Measurements from ENCODE around the gene CDK5RAP2. TPM values are rescaled to one million over a fixed set of nuclear protein-coding genes. Genes with fewer than 3 reads are reported as not detected.

The CDK5RAP2 gene
- total RNA-seq, 1 donor from 2014 or later: 18.7 TPM

- no peak for DNase-seq
Observed at GRCh38 chr9:120434532-120434931, 145.4 kb downstream of the CDK5RAP2 start.

DNA sequence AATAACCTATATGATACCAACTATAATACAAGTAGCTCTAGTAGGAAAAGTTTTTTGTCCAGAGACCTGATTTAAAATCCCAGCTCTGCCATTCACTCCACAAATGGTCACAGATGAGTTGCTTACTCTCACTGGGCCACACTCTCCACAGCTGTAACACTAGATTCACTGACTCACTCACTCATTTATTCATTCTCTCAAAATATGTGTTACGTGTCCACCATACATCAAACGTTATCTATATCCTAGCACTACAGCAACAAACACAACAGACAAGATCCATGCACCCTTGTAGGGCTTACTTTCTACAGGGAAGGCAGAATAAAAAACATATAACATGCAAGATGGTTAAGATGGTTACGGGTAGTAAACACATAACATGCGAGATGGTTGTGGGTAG, 146.3 kb downstream of the CDK5RAP2 start:
- no peak for DNase-seq

DNA sequence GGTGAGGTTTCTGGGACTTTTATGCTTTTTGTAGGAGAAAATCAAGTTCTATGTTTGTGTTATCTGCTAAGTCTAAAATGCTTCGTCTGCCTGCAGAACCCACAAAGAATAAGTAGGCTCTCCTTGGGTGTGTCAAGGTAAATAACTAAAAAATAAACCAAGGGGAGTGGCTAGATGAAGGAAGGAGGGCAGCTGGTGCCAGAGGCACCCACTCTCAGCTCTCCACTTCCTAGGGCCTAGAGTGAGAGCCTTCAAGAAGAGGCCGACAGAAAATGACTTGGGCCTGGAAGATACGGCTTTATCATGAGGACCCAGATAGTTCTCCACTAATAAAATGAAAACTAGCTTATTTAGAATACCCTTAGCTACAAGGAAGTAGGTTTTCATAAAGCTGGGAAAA, 147.4 kb downstream of the CDK5RAP2 start:
- DNase-seq: no peak

- DNase-seq: peak; percentile 34
Observed at GRCh38 chr9:120431268-120431667, 148.7 kb downstream of the CDK5RAP2 start.

DNA sequence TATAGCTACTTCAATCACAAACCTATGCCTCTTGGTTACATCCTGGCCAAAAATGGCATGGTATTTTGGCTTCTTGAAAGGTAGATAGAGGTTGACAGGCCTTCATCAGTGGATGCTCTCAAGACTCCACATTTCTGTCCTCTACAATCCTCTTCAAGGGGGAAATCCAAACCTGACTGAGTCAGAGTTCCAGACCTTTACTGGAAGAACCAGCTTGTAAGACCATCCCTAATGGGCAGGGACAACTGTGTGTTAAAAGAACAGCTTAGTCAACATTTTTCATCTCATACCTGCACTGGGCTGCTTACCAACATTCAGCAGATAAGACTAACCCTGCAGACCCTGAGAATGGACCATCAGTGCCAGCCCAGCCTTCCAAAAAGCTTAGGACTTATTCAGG, 155.7 kb downstream of the CDK5RAP2 start:
- no peak for DNase-seq

GRCh38 chr9:120423812-120424211, 156.2 kb downstream of the CDK5RAP2 start:
- DNase-seq: no peak

GRCh38 chr9:120421977-120422376, 158.0 kb downstream of the CDK5RAP2 start:
- DNase-seq: no peak

- DNase-seq: no peak
Observed at GRCh38 chr9:120418315-120418714, 161.7 kb downstream of the CDK5RAP2 start.

DNA sequence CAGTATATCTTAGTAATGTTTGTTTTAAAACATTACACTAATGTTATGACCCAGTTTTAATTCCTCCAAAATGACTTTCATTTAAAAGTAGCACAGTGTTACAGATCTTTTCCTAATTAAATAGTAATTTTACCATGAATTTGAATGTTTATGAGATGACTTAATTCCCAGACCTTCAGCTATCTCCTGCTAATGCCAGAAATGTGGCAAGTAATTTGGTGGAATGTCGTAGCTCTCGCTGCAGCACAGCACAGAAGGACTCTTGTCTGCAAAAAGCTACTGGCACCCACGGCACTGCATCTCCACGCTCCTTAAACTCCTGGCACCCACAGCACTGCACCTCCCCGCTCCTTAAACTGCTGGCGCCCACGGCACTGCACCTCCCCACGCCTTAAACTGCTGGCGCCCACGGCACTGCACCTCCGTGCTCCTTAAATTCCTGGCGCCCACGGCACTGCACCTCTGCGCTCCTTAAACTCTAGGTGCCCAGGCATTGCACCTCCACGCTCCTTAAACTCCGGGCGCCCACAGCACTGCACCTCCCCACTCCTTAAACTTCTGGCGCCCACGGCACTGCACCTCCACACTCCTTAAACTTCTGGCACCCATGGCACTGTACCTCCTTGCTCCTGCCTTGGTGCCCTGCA, 163.1 kb downstream of the CDK5RAP2 start:
- DNase-seq: no peak

GRCh38 chr9:120413121-120414048, 166.6 kb downstream of the CDK5RAP2 start:
- DNase-seq: no peak

DNA sequence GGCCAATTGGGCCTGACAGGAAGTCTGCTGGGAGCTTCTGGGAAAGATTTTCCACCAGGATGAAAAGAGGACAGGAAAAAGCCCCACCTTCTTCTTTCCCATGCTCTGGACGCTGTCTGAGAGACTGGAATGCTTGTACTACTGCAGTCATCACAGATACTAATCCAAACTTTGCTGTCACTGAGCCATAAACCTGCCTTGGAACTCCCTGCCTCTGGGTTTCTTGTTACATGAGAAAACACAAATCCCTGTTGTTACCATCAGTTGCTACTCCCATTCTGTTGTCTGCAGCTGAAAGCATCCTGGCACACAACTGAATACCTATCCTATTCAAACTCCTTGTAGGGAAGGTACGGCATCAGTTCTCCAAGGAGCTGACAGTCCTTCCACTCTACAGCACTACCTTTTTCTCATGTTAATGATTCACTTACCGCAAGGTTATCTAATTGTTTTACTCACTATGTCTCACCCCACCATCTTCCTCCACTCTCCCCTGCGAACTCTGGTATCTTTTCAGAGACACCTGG, 167.5 kb downstream of the CDK5RAP2 start:
- peak; percentile 8 for DNase-seq

- no peak for DNase-seq
Observed at GRCh38 chr9:120411862-120412424, 168.0 kb downstream of the CDK5RAP2 start.

GRCh38 chr9:120410925-120411501, 169.0 kb downstream of the CDK5RAP2 start:
- DNase-seq: no peak

GRCh38 chr9:120408680-120409258, 171.2 kb downstream of the CDK5RAP2 start:
- no peak for DNase-seq

- DNase-seq: no peak
Observed at GRCh38 chr9:120405860-120406259, 174.1 kb downstream of the CDK5RAP2 start.

DNA sequence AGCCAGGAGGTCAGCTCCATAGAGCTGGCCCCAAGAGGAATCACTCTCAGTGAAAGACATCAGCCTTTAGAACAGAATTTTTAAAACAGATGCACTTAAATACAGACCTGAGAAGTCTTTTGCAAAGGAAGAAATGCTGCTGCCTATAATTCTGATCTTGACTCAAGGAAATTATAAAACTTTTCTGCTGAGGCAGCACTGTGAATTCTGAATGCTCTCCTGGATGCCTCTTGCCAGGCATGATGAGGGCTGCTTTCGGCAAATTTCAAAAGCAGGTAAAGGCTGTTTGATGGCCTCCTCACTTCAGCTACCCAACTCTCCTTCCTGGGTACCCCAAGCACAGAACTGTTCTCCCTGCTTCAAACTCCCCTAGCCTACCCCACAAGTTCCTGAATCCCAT, 174.8 kb downstream of the CDK5RAP2 start:
- no peak for DNase-seq

DNA sequence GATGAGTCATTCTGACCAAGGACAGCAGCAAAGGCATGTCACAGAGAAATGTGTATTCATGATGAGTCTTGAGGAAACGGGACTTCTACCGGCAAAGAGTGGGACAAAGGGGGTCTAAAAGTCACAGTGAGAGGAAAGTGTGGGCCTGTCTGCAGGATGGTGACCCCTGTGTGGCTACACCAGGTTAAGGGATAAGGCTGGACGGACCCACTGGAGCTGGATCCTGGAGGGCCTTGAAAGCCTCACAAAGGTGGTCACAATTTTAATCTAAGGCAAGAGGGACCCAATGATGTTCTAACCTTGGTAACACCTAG, 176.5 kb downstream of the CDK5RAP2 start:
- DNase-seq: no peak

DNA sequence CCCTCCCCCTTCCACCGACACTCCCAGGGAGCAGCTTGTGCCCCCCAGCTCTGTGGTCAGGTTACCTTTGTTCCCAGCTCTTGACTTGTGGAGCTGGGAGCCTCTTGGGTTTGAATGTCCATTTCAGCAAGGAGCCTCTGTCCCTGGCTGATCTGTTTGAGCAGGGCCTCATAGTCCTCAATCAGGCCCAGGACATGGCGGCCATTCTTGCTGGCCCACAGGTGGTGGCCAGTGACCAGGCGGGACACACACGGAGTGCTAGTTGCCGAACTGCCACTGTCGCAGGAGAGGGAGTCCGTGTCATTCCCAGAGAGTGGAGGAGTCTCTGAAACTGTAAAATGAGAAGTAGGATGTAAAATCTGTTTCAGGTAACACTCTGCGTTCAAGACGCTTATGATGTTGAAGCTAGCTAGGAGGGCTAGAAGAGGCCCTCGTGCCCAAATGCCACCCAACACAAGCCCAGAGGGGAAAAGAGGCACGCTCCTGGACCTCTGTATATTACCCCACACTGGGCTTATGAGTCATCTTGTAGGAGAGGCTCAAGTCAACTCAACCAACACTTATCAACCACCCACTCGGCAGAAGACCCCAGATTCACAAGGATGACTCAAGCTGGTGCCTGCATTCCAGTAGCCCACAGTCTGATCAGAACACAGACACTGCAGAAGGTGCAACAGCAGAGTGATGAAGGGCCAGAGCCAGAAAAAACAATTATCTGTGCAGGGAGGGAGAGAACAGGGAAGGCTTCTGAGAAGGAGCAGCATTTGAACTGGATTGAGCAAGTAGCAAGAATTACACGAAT, 177.0 kb downstream of the CDK5RAP2 start:
- DNase-seq: peak; percentile 35

DNA sequence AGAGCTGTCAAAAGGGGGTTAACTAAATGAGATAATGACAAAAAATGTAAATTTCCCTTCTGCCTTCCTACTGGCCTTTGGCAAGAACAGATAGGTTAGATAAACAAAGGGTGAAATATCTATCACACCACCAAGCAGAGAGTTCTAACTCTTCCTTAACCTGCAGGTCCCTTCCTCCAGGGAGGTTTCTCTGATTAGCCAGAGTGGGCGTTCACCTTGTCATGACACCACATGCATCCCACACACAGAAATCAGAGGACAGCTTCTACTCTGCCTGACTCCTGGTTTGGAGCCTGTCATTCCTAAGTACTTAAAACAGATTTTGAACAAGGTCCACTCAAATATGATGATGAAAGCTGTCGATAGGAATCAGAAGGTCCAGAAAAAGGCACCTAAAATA, 180.0 kb downstream of the CDK5RAP2 start:
- no peak for DNase-seq

GRCh38 chr9:120398286-120398685, 181.7 kb downstream of the CDK5RAP2 start:
- no peak for DNase-seq

DNA sequence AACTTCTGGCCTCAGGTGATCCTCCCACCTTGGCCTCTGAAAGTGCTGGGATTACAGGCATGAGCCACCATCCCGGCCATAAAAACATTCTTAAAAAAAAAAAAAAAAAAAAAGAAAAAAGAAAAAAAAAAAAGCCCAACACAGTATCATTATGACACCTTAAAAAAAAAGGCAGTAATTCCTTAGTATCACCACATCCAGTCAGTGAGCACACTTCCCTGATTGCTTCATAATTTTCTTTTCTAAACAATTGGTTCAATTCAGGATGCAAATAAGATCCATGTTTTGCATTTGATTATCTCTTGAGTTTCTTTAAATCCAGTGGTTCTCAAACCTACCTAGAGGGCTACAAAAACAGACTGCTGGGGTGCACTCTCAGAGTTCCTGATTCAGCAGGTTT, 182.5 kb downstream of the CDK5RAP2 start:
- no peak for DNase-seq

GRCh38 chr9:120396931-120397330, 183.0 kb downstream of the CDK5RAP2 start:
- DNase-seq: no peak

All from dermis blood vessel endothelial cell (primary cell).